ENCODE measurements around the gene MYO5A.
A peak's percentile ranks its signal among the peaks of the same experiment; 100 is the strongest.
"Not testable (repeated sequence)": the region's sequence is repeated elsewhere in the genome, so short reads cannot be mapped to it uniquely, and the experiment has no call there.

The MYO5A gene
- total RNA-seq = 130 to 162 reads per million in 2 donors

- peak; percentile 74 for DNase-seq
Observed at GRCh38 chr15:52528564-52529340, at the start of gene MYO5A. MYO5A (minus strand) TSS chr15:52528880; CDS start chr15:52528806, 74 bp downstream.

- DNase-seq = no peak
Observed at GRCh38 chr15:52576692-52577091, 48.0 kb upstream of the MYO5A start.

- not testable (repeated sequence) for DNase-seq
Observed at GRCh38 chr15:52575573-52575972, 46.9 kb upstream of the MYO5A start.

GRCh38 chr15:52575072-52575471 is 46.4 kb upstream of the MYO5A start:
- DNase-seq = no peak

- not testable (repeated sequence) for DNase-seq
Observed at GRCh38 chr15:52574623-52575022, 45.9 kb upstream of the MYO5A start.

- peak; percentile 57 for DNase-seq
Observed at GRCh38 chr15:52568601-52569585, 40.2 kb upstream of the MYO5A start, which contains the start of gene ARPP19. ARPP19 (minus strand) TSS chr15:52569030; CDS start chr15:52568892, 138 bp downstream.

GRCh38 chr15:52567871-52568600 is 39.4 kb upstream of the MYO5A start:
- no peak for DNase-seq

GRCh38 chr15:52566889-52567288 is 38.2 kb upstream of the MYO5A start:
- DNase-seq = no peak

GRCh38 chr15:52565417-52566358 is 37.0 kb upstream of the MYO5A start:
- not testable (repeated sequence) for DNase-seq

- DNase-seq = no peak
Observed at GRCh38 chr15:52563501-52564060, 34.9 kb upstream of the MYO5A start.

GRCh38 chr15:52559575-52559974 is 30.9 kb upstream of the MYO5A start:
- no peak for DNase-seq

GRCh38 chr15:52559022-52559421 is 30.3 kb upstream of the MYO5A start:
- no peak for DNase-seq

- DNase-seq = no peak
Observed at GRCh38 chr15:52558196-52558595, 29.5 kb upstream of the MYO5A start.

GRCh38 chr15:52557274-52557641 is 28.6 kb upstream of the MYO5A start:
- DNase-seq = no peak

- no peak for DNase-seq
Observed at GRCh38 chr15:52556524-52557273, 28.0 kb upstream of the MYO5A start.

- DNase-seq = no peak
Observed at GRCh38 chr15:52552303-52552702, 23.6 kb upstream of the MYO5A start.

- no peak for DNase-seq
Observed at GRCh38 chr15:52551762-52552161, 23.1 kb upstream of the MYO5A start.

- not testable (repeated sequence) for DNase-seq
Observed at GRCh38 chr15:52551186-52551585, 22.5 kb upstream of the MYO5A start.

GRCh38 chr15:52546031-52546751 is 17.5 kb upstream of the MYO5A start:
- no peak for DNase-seq

Data from activated gamma-delta T cell (primary cell).